WTC11 (cell line): ENCODE results near the gene DNAJB8. TPM values are rescaled to one million over a fixed set of nuclear protein-coding genes. Genes with fewer than 3 reads are reported as not detected.

Source experiments
- ATAC-seq: fragments of 200-7000 bp; cut with Tn5 transposase; 2 replicates; pipeline ENCODE4 v1.10.0; 2021; ENCODE audit warnings: mild to moderate bottlenecking, moderate library complexity
- CTCF ChIA-PET: fragments of 300-600 bp; sonication (Branson Sonifier 250); formaldehyde crosslinking; loops from one replicate; lab custom pipeline; 2021; ENCODE audit warnings: antibody characterized with exemption; lab: Charles Lee
- POLR2A ChIA-PET: fragments of 350-600 bp; sonication (Branson Sonifier 250); formaldehyde crosslinking; loops from one replicate; lab custom pipeline; 2021; ENCODE audit warnings: antibody characterized with exemption; lab: Charles Lee
- DNase-seq: peaks from one replicate; pipeline ENCODE4 v3.0.0; 2021; ENCODE audit warnings: low spot score
- H3K27ac Mint-ChIP-seq: 2 replicates; pipeline ENCODE4 v1.8.0; 2021; ENCODE audit warnings: mixed read lengths
- H3K27me3 Mint-ChIP-seq: 2 replicates; pipeline ENCODE4 v1.8.0; 2021; ENCODE audit warnings: low read depth, mild to moderate bottlenecking, moderate library complexity, mixed read lengths
- H3K36me3 Mint-ChIP-seq: 2 replicates; pipeline ENCODE4 v1.8.0; 2021; ENCODE audit warnings: mixed read lengths
- H3K4me1 Mint-ChIP-seq: 2 replicates; pipeline ENCODE4 v1.8.0; 2022; ENCODE audit warnings: mixed read lengths
- H3K4me3 Mint-ChIP-seq: 2 replicates; pipeline ENCODE4 v1.8.0; 2021; ENCODE audit warnings: mild to moderate bottlenecking, moderate library complexity, mixed read lengths
- H3K9me3 Mint-ChIP-seq: 2 replicates; pipeline ENCODE4 v1.8.0; 2021; ENCODE audit warnings: mixed read lengths
- AR ChIP-seq: fragments of 250-450 bp; sonication (Bioruptor Pico); IDR thresholded peaks from 2 replicates; pipeline ENCODE4 v1.9.0; 2021; ENCODE audit warnings: mild to moderate bottlenecking
- GRHL2 ChIP-seq: fragments of 250-450 bp; sonication (Bioruptor Pico); IDR thresholded peaks from 2 replicates; pipeline ENCODE4 v1.8.0; 2022; ENCODE audit warnings: mild to moderate bottlenecking, moderate library complexity; ENCODE audit not compliant: insufficient replicate concordance, severe bottlenecking
- PREB ChIP-seq: sonication (generic); formaldehyde crosslinking; IDR thresholded peaks from 2 replicates; pipeline ENCODE4 v1.8.1; 2022; ENCODE audit warnings: mild to moderate bottlenecking, missing genetic modification reagents, moderate library complexity, borderline replicate concordance
- ZNF219 ChIP-seq: sonication (generic); formaldehyde crosslinking; IDR thresholded peaks from 2 replicates; pipeline ENCODE4 v1.8.0; 2023; ENCODE audit warnings: missing genetic modification reagents, mild to moderate bottlenecking, borderline replicate concordance
- ZNF232 ChIP-seq: sonication (generic); formaldehyde crosslinking; IDR thresholded peaks from 2 replicates; pipeline ENCODE4 v1.8.0; 2022; ENCODE audit warnings: mild to moderate bottlenecking, missing genetic modification reagents
- ZNF263 ChIP-seq: sonication (generic); formaldehyde crosslinking; IDR thresholded peaks from 2 replicates; pipeline ENCODE4 v1.8.1; 2022; ENCODE audit warnings: low read depth, mild to moderate bottlenecking, moderate library complexity, missing genetic modification reagents
- ZNF281 ChIP-seq: sonication (generic); formaldehyde crosslinking; IDR thresholded peaks from 2 replicates; pipeline ENCODE4 v1.8.0; 2023; ENCODE audit warnings: mild to moderate bottlenecking, missing genetic modification reagents
- ZNF423 ChIP-seq: fragments of 250-450 bp; sonication (Bioruptor Pico); IDR thresholded peaks from 2 replicates; pipeline ENCODE4 v2.1.2; 2022; ENCODE audit warnings: mild to moderate bottlenecking, moderate library complexity
- total RNA-seq: library from RNA; stranded (reverse); gene quantifications from 3 replicates; pipeline ENCODE4 v1.2.3, GENCODE V29; 2021
- TF ChIP-seq, protein P1 (sequence below): sonication (generic); formaldehyde crosslinking; IDR thresholded peaks from 2 replicates; pipeline ENCODE4 v1.8.0; 2022; ENCODE audit warnings: mild to moderate bottlenecking, missing genetic modification reagents
- TF ChIP-seq, protein P2 (sequence below): sonication (generic); formaldehyde crosslinking; conservative IDR thresholded peaks from 2 replicates; pipeline ENCODE4 v1.8.1; 2022; ENCODE audit warnings: mild to moderate bottlenecking, missing genetic modification reagents
- TF ChIP-seq, protein P3 (sequence below): sonication (generic); formaldehyde crosslinking; IDR thresholded peaks from 2 replicates; pipeline ENCODE4 v1.8.1; 2023; ENCODE audit warnings: mild to moderate bottlenecking, missing genetic modification reagents

Gene DNAJB8
- total RNA-seq, 1 experiment from 2014 or later: not detected

- Mint-ChIP-seq H3K36me3 (no peaks in the 10 kb centered on the region; the same call in 1 of the 2 replicates), H3K27ac (no peak overlapping the region), H3K4me3 (peak overlapping the region; percentile 57), H3K9me3 (no peaks in the 10 kb centered on the region), H3K27me3 (peaks cover 100% of the 10 kb centered on the region), H3K4me1 (peaks cover 59% of the 10 kb centered on the region)
- ChIA-PET POLR2A (interaction anchor here (0.8 kb wide), 1 partner anchor 49 kb away, joined by 3 read pairs; no protein-coding TSS in a partner anchor), CTCF (interaction anchor here (0.6 to 6.6 kb wide), 12 partner anchors 8 to 304 kb away, joined by 3 to 45 read pairs (median 4); partner anchors contain the start of gene GATA2)
- ATAC-seq (peak; percentile 4; the same call in 1 of the 2 replicates), DNase-seq (no peak)
- TF ChIP-seq, protein P1, sequence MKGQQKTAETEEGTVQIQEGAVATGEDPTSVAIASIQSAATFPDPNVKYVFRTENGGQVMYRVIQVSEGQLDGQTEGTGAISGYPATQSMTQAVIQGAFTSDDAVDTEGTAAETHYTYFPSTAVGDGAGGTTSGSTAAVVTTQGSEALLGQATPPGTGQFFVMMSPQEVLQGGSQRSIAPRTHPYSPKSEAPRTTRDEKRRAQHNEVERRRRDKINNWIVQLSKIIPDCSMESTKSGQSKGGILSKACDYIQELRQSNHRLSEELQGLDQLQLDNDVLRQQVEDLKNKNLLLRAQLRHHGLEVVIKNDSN (CRISPR knock-in tag): no peak
- TF ChIP-seq ZNF219 (CRISPR knock-in tag) (no peak), PREB (CRISPR knock-in tag) (no peak)
These were observed 14.8 kb upstream of the DNAJB8 start for GRCh38 chr3:128481438-128481942.

GRCh38 chr3:128480717-128481437 lies 14.2 kb upstream of the DNAJB8 start:
- Mint-ChIP-seq H3K4me3 (no peak overlapping the region; the same call in 1 of the 2 replicates), H3K4me1 (peaks cover 55% of the 10 kb centered on the region), H3K27me3 (peaks cover 100% of the 10 kb centered on the region), H3K36me3 (no peaks in the 10 kb centered on the region; the same call in 1 of the 2 replicates), H3K9me3 (no peaks in the 10 kb centered on the region), H3K27ac (no peak overlapping the region)
- DNase-seq (no peak), ATAC-seq (no peak)
- ChIA-PET CTCF (interaction anchor here (0.6 to 6.6 kb wide), 12 partner anchors 9 to 304 kb away, joined by 3 to 45 read pairs (median 4); no protein-coding TSS in a partner anchor), POLR2A (interaction anchor here (0.8 kb wide), 1 partner anchor 48 kb away, joined by 3 read pairs; no protein-coding TSS in a partner anchor)
- TF ChIP-seq ZNF281 (CRISPR knock-in tag) (no peak), GRHL2 (CRISPR knock-in tag) (no peak), ZNF263 (CRISPR knock-in tag) (no peak), ZNF423 (CRISPR knock-in tag) (no peak), AR (CRISPR knock-in tag) (no peak), ZNF232 (CRISPR knock-in tag) (no peak), PREB (CRISPR knock-in tag) (no peak)
- TF ChIP-seq, protein P2, sequence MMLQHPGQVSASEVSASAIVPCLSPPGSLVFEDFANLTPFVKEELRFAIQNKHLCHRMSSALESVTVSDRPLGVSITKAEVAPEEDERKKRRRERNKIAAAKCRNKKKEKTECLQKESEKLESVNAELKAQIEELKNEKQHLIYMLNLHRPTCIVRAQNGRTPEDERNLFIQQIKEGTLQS (CRISPR knock-in tag): no peak
- TF ChIP-seq, protein P3, sequence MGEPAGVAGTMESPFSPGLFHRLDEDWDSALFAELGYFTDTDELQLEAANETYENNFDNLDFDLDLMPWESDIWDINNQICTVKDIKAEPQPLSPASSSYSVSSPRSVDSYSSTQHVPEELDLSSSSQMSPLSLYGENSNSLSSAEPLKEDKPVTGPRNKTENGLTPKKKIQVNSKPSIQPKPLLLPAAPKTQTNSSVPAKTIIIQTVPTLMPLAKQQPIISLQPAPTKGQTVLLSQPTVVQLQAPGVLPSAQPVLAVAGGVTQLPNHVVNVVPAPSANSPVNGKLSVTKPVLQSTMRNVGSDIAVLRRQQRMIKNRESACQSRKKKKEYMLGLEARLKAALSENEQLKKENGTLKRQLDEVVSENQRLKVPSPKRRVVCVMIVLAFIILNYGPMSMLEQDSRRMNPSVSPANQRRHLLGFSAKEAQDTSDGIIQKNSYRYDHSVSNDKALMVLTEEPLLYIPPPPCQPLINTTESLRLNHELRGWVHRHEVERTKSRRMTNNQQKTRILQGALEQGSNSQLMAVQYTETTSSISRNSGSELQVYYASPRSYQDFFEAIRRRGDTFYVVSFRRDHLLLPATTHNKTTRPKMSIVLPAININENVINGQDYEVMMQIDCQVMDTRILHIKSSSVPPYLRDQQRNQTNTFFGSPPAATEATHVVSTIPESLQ (CRISPR knock-in tag): no peak
